H9 (cell line): ENCODE results near the gene ATRIP. TPM values are rescaled to one million over a fixed set of nuclear protein-coding genes. Genes with fewer than 3 reads are reported as not detected.

Source experiments
- DNase-seq: peaks from one replicate; pipeline ENCODE4 v3.0.0-alpha.2; 2017
- H2AFZ ChIP-seq: one replicate; pipeline ENCODE4 v1.6.1; 2013; ENCODE audit warnings: mild to moderate bottlenecking, low read length, control low read depth, moderate library complexity
- H2AK5ac ChIP-seq: 2 replicates; pipeline ENCODE4 v1.6.1; 2013; ENCODE audit warnings: low read length, control low read depth, mixed read lengths; ENCODE audit not compliant: insufficient read length
- H2BK120ac ChIP-seq: one replicate; pipeline ENCODE4 v1.6.1; 2013; ENCODE audit warnings: low read depth, mild to moderate bottlenecking, low read length, control low read depth, inconsistent platforms; ENCODE audit not compliant: poor library complexity, severe bottlenecking
- H2BK12ac ChIP-seq: 2 replicates; pipeline ENCODE4 v1.6.1; 2013; ENCODE audit warnings: low read length, control low read depth, mixed read lengths, low read depth; ENCODE audit not compliant: insufficient read length
- H2BK15ac ChIP-seq: 2 replicates; pipeline ENCODE4 v1.6.1; 2013; ENCODE audit warnings: low read depth, low read length, control low read depth
- H2BK20ac ChIP-seq: one replicate; pipeline ENCODE4 v1.6.1; 2013; ENCODE audit warnings: low read depth, mild to moderate bottlenecking, low read length, control low read depth, inconsistent platforms; ENCODE audit not compliant: poor library complexity, severe bottlenecking
- H2BK5ac ChIP-seq: 2 replicates; pipeline ENCODE4 v1.6.1; 2013; ENCODE audit warnings: low read length, control low read depth, mixed read lengths; ENCODE audit not compliant: insufficient read length
- H3K14ac ChIP-seq: 2 replicates; pipeline ENCODE4 v1.6.1; 2013; ENCODE audit warnings: low read length, control low read depth; ENCODE audit not compliant: insufficient read depth
- H3K18ac ChIP-seq: 2 replicates; pipeline ENCODE4 v1.6.1; 2013; ENCODE audit warnings: low read depth, mild to moderate bottlenecking, mixed read lengths, low read length, control low read depth; ENCODE audit not compliant: insufficient read length
- H3K23ac ChIP-seq: 2 replicates; pipeline ENCODE4 v1.6.1; 2013; ENCODE audit warnings: low read length, control low read depth, mixed read lengths, low read depth; ENCODE audit not compliant: insufficient read length
- H3K23me2 ChIP-seq: 2 replicates; pipeline ENCODE4 v1.6.1; 2013; ENCODE audit warnings: low read depth, mild to moderate bottlenecking, mixed read lengths, low read length, control low read depth; ENCODE audit not compliant: insufficient read length, poor library complexity, severe bottlenecking
- H3K27ac ChIP-seq: 2 replicates; pipeline ENCODE4 v1.5.1; 2013; ENCODE audit warnings: low read length, control low read depth, mixed read lengths, low read depth; ENCODE audit not compliant: insufficient read length
- H3K27me3 ChIP-seq: 2 replicates; pipeline ENCODE4 v1.6.1; 2013; ENCODE audit warnings: low read length, control low read depth, inconsistent platforms; ENCODE audit not compliant: insufficient read depth
- H3K4ac ChIP-seq: 2 replicates; pipeline ENCODE4 v1.6.1; 2013; ENCODE audit warnings: low read depth, mild to moderate bottlenecking, control low read depth, inconsistent platforms, low read length, moderate library complexity
- H3K4me1 ChIP-seq: 2 replicates; pipeline ENCODE4 v1.6.1; 2013; ENCODE audit warnings: low read length, control low read depth, inconsistent platforms; ENCODE audit not compliant: insufficient read depth
- H3K4me2 ChIP-seq: 2 replicates; pipeline ENCODE4 v1.6.1; 2013; ENCODE audit warnings: low read length, control low read depth, mixed read lengths; ENCODE audit not compliant: insufficient read length, insufficient read depth
- H3K56ac ChIP-seq: 2 replicates; pipeline ENCODE4 v1.6.1; 2013; ENCODE audit warnings: low read depth, mild to moderate bottlenecking, mixed read lengths, low read length, control low read depth; ENCODE audit not compliant: insufficient read length
- H3K79me1 ChIP-seq: 2 replicates; pipeline ENCODE4 v1.6.1; 2013; ENCODE audit warnings: low read depth, mild to moderate bottlenecking, moderate library complexity, low read length, control low read depth, inconsistent platforms; ENCODE audit not compliant: insufficient read depth, poor library complexity, severe bottlenecking
- H3K79me2 ChIP-seq: 2 replicates; pipeline ENCODE4 v1.6.1; 2013; ENCODE audit warnings: low read length, control low read depth, inconsistent platforms; ENCODE audit not compliant: insufficient read depth
- H3K9ac ChIP-seq: 2 replicates; pipeline ENCODE4 v1.6.1; 2013; ENCODE audit warnings: low read length, control low read depth, mixed read lengths; ENCODE audit not compliant: insufficient read length; ENCODE audit errors: extremely low read depth
- H3K9me3 ChIP-seq: one replicate; pipeline ENCODE4 v1.6.1; 2013; ENCODE audit warnings: low read depth, low read length, inconsistent platforms; ENCODE audit not compliant: control insufficient read depth
- H3T11ph ChIP-seq: one replicate; pipeline ENCODE4 v1.6.1; 2013; ENCODE audit warnings: mild to moderate bottlenecking, low read length, control low read depth, inconsistent platforms
- H4K20me1 ChIP-seq: one replicate; pipeline ENCODE4 v1.6.1; 2013; ENCODE audit not compliant: control insufficient read depth, insufficient read length, insufficient read depth
- H4K5ac ChIP-seq: 2 replicates; pipeline ENCODE4 v1.6.1; 2013; ENCODE audit warnings: low read depth, mild to moderate bottlenecking, mixed read lengths, low read length, control low read depth; ENCODE audit not compliant: insufficient read length
- H4K8ac ChIP-seq: replicated peaks from 2 replicates; pipeline ENCODE4 v1.6.1; 2013; ENCODE audit warnings: low read length, control low read depth, mixed read lengths, low read depth; ENCODE audit not compliant: insufficient read length
- H4K91ac ChIP-seq: 2 replicates; pipeline ENCODE4 v1.6.1; 2013; ENCODE audit warnings: low read depth, mild to moderate bottlenecking, moderate library complexity, mixed read lengths, low read length, control low read depth; ENCODE audit not compliant: insufficient read length
- H3K27ac Mint-ChIP-seq, 3 experiments: 2 replicates in 2 of 3; 3 replicates in 1 of 3; pipeline ENCODE4 v1.8.0; 2020 to 2021; ENCODE audit warnings: mixed read lengths in 3 of 3, mild to moderate bottlenecking in 1 of 3, moderate library complexity in 1 of 3
- H3K27me3 Mint-ChIP-seq: 2 replicates; pipeline ENCODE4 v1.8.0; 2021; ENCODE audit warnings: low read depth, mild to moderate bottlenecking, moderate library complexity, mixed read lengths
- H3K36me3 Mint-ChIP-seq, 3 experiments: 2 replicates in 2 of 3; 3 replicates in 1 of 3; pipeline ENCODE4 v1.8.0; 2020 to 2021; ENCODE audit warnings: low read depth in 3 of 3, mixed read lengths in 3 of 3; ENCODE audit not compliant: insufficient read depth in 1 of 3
- H3K4me1 Mint-ChIP-seq, 2 experiments: 2 replicates each; pipeline ENCODE4 v1.8.0; 2020; ENCODE audit warnings: mixed read lengths in 2 of 2
- H3K4me3 Mint-ChIP-seq, 2 experiments: 2 replicates in 1 of 2; 3 replicates in 1 of 2; pipeline ENCODE4 v1.8.0; 2020 to 2021; ENCODE audit warnings: mild to moderate bottlenecking in 2 of 2, mixed read lengths in 2 of 2, moderate library complexity in 1 of 2
- H3K9me3 Mint-ChIP-seq, 2 experiments: 2 replicates in 1 of 2; 3 replicates in 1 of 2; pipeline ENCODE4 v1.8.0; 2020; ENCODE audit warnings: mild to moderate bottlenecking in 2 of 2, mixed read lengths in 2 of 2, moderate library complexity in 1 of 2
- WGBS: extraction: QIAGEN DNeasy Blood & Tissue Kit; methylation state at CpG from one replicate; pipeline ENCODE4 v1.1.7; 2013; ENCODE audit warnings: missing lambda C conversion rate, low lambda C conversion rate, mixed read lengths; ENCODE audit not compliant: insufficient read length; ENCODE audit errors: extremely low coverage; 5-methylcytosine and 5-hydroxymethylcytosine counted together
- total RNA-seq: library from RNA; stranded (reverse); gene quantifications from 2 replicates; pipeline ENCODE4 v1.2.1, GENCODE V29; 2021
- TF ChIP-seq, protein P1 (sequence below): fragments of 200-600 bp; sonication (generic); conservative IDR thresholded peaks from 3 replicates; pipeline ENCODE4 v1.8.0; 2021; ENCODE audit warnings: antibody characterized with exemption, mild to moderate bottlenecking

Gene ATRIP
- total RNA-seq, 1 experiment from 2014 or later, result 16.3 TPM

DNA sequence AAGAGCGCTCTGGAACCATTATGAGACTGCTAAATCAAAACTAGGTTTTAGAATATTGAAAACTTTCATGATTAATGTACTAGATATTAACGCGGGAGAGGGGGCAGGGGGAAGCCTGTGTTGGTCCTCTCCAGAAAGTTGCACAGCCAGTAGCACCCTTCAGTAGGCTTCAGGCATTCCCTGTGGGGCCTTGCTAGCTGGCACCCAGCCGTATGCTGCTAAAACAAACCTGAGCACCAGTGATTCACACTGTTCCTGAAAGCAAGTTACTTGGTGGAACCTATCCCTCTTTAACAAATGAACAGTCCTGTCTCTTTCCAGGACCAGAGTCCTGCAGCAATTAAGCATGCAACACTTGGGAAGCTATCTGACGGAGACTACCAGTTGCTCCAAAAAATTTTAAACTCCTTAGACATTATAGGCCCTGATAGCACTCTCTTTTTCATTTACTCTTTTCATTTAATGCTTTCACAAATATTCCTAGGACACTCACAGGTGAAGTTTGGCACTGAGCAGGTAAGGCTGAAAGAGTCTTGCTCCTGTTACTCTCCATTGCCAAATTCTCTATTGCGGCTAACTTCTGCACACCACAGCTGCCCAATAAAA, 1.2 kb upstream of the ATRIP start:
- H3K9me3 Mint-ChIP-seq, result no peaks in the 10 kb centered on the region
- H3K36me3 Mint-ChIP-seq, result peaks cover 18 to 43% (median 26%) of the 10 kb centered on the region in 3 experiments; a peak in 6 of 7 replicates
- H4K20me1 ChIP-seq, result no peaks in the 10 kb centered on the region
- H3K4me1 ChIP-seq, result no peaks in the 10 kb centered on the region
- no peak overlapping the region for H2BK5ac ChIP-seq
- H3K27me3 ChIP-seq, result no peaks in the 10 kb centered on the region
- H4K8ac ChIP-seq, result no peak overlapping the region
- H3K18ac ChIP-seq, result no peak overlapping the region
- H3K56ac ChIP-seq, result no peak overlapping the region
- no peaks in the 10 kb centered on the region for H3K9me3 ChIP-seq
- no peak overlapping the region for H2BK15ac ChIP-seq
- H3K23ac ChIP-seq, result no peak overlapping the region
- WGBS, result no CpG with 5 or more reads among the region's 6 CpGs
- H3K14ac ChIP-seq, result no peak overlapping the region
- no peak overlapping the region for H2AFZ ChIP-seq
- H3K23me2 ChIP-seq, result peaks cover 14% of the 10 kb centered on the region
- H3K4me3 Mint-ChIP-seq, result peak overlapping the region; percentile 91 to 94
- H3K27ac Mint-ChIP-seq, result peak overlapping the region in 1 of 3 experiments; percentile 52; a peak in 1 of 7 replicates
- H3K9ac ChIP-seq, result no peak overlapping the region
- no peak overlapping the region for H2AK5ac ChIP-seq
- no peak overlapping the region for H2BK120ac ChIP-seq
- peak overlapping the region; percentile 72 for H3K4me2 ChIP-seq
- peaks cover 28 to 29% of the 10 kb centered on the region in 2 experiments for H3K4me1 Mint-ChIP-seq
- no peak overlapping the region for H2BK12ac ChIP-seq
- no peak overlapping the region for H2BK20ac ChIP-seq
- H3K4ac ChIP-seq, result no peak overlapping the region
- no peak overlapping the region for H4K5ac ChIP-seq
- TF ChIP-seq, protein P1, sequence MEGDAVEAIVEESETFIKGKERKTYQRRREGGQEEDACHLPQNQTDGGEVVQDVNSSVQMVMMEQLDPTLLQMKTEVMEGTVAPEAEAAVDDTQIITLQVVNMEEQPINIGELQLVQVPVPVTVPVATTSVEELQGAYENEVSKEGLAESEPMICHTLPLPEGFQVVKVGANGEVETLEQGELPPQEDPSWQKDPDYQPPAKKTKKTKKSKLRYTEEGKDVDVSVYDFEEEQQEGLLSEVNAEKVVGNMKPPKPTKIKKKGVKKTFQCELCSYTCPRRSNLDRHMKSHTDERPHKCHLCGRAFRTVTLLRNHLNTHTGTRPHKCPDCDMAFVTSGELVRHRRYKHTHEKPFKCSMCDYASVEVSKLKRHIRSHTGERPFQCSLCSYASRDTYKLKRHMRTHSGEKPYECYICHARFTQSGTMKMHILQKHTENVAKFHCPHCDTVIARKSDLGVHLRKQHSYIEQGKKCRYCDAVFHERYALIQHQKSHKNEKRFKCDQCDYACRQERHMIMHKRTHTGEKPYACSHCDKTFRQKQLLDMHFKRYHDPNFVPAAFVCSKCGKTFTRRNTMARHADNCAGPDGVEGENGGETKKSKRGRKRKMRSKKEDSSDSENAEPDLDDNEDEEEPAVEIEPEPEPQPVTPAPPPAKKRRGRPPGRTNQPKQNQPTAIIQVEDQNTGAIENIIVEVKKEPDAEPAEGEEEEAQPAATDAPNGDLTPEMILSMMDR, result no peak
- no peak overlapping the region for H3T11ph ChIP-seq
- DNase-seq, result no peak
- no peak overlapping the region for H4K91ac ChIP-seq
- H3K27me3 Mint-ChIP-seq, result no peaks in the 10 kb centered on the region
- peaks cover 5% of the 10 kb centered on the region for H3K79me1 ChIP-seq
- peaks cover 5% of the 10 kb centered on the region; the same call in 1 of the 2 replicates for H3K79me2 ChIP-seq
- H3K27ac ChIP-seq, result no peak overlapping the region
